ENCODE measurements around the gene LECT2. TPM values are rescaled to one million over a fixed set of nuclear protein-coding genes. Genes with fewer than 3 reads are reported as not detected.

The LECT2 gene
- total and polyA plus RNA-seq, 9 donors = 0.11 to 0.47 (median 0.27) TPM; not detected in 4

- Histone ChIP-seq H3K27me3 (ENCODE audit: control insufficient read depth, insufficient read depth, low read length) (peaks cover 26% of the 10 kb centered on the region), H3K27ac (ENCODE audit: low read length) (no peak overlapping the region), H3K9me3 (replicated peaks; ENCODE audit: control insufficient read depth, low read depth, low read length) (no peaks in the 10 kb centered on the region), H3K36me3 (ENCODE audit: control insufficient read depth, insufficient read depth, low read length) (no peaks in the 10 kb centered on the region), H3K4me1 (ENCODE audit: control insufficient read depth, insufficient read depth, low read length) (no peaks in the 10 kb centered on the region), H3K4me3 (ENCODE audit: low read length) (no peak overlapping the region)
- no peak for DNase-seq
- 78% methylated on average over 2 of the region's 4 CpGs for WGBS (ENCODE audit: insufficient coverage)
These were observed 40.8 kb downstream of the LECT2 start for GRCh38 chr5:135913713-135914626.

DNA sequence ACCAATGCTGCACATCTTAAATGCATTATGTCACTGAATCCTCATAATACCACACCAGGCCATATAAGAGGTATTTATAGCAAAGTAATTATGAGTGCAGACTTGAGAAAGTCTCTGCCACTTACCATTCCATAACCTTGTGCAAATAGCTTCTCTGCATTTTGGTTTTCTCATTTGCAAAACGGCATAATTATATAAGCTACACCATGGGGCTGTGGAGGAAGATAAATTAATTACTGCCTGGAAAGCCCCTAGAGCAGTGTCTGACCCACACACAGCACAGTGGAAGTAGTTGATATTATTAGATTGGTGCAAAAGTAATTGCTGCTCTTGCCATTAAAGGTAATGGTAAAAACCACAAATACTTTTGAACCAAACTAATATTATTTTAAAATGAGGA lies 49.6 kb downstream of the LECT2 start:
- Histone ChIP-seq H3K4me3 (ENCODE audit: low read length) (no peak overlapping the region), H3K27me3 (ENCODE audit: control insufficient read depth, insufficient read depth, low read length) (peaks cover 5% of the 10 kb centered on the region), H3K4me1 (ENCODE audit: control insufficient read depth, insufficient read depth, low read length) (no peaks in the 10 kb centered on the region), H3K36me3 (ENCODE audit: control insufficient read depth, insufficient read depth, low read length) (no peaks in the 10 kb centered on the region), H3K27ac (ENCODE audit: low read length) (no peak overlapping the region), H3K9me3 (replicated peaks; ENCODE audit: control insufficient read depth, low read depth, low read length) (no peaks in the 10 kb centered on the region)
- no peak for DNase-seq
- no CpG with 5 or more reads among the region's 1 CpG for WGBS (ENCODE audit: insufficient coverage)

DNA sequence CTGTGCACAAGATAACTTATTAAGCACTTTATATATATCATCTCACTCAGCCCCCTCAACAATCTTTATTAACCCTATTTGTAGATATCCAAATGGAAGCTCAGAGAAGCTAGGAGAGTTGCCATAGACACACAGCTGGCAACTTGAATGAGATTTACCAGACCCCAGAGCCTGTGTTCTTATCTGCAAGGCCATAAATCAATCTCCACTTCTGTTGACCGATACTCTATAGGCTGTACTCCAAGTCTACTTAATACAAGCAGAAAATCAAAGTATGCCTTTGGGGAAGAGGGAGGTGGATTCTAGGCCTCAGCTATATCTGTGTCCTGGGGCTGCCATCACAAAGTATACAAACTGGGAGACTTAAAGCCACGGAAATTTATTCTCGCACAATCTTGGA lies 53.1 kb downstream of the LECT2 start:
- Histone ChIP-seq H3K36me3 (ENCODE audit: control insufficient read depth, insufficient read depth, low read length) (no peaks in the 10 kb centered on the region), H3K4me1 (ENCODE audit: control insufficient read depth, insufficient read depth, low read length) (no peaks in the 10 kb centered on the region), H3K4me3 (ENCODE audit: low read length) (no peak overlapping the region), H3K9me3 (replicated peaks; ENCODE audit: control insufficient read depth, low read depth, low read length) (no peaks in the 10 kb centered on the region), H3K27me3 (ENCODE audit: control insufficient read depth, insufficient read depth, low read length) (peaks cover 8% of the 10 kb centered on the region), H3K27ac (ENCODE audit: low read length) (no peak overlapping the region)
- no CpG with 5 or more reads among the region's 3 CpGs for WGBS (ENCODE audit: insufficient coverage)
- no peak for DNase-seq

- H3K36me3 ChIP-seq (ENCODE audit: control insufficient read depth, insufficient read depth, low read length) = no peaks in the 10 kb centered on the region
- H3K27me3 ChIP-seq (ENCODE audit: control insufficient read depth, insufficient read depth, low read length) = peaks cover 8% of the 10 kb centered on the region
- WGBS (ENCODE audit: insufficient coverage) = no CpG with 5 or more reads among the region's 3 CpGs
These were observed 54.5 kb downstream of the LECT2 start for GRCh38 chr5:135900276-135900675.

DNA sequence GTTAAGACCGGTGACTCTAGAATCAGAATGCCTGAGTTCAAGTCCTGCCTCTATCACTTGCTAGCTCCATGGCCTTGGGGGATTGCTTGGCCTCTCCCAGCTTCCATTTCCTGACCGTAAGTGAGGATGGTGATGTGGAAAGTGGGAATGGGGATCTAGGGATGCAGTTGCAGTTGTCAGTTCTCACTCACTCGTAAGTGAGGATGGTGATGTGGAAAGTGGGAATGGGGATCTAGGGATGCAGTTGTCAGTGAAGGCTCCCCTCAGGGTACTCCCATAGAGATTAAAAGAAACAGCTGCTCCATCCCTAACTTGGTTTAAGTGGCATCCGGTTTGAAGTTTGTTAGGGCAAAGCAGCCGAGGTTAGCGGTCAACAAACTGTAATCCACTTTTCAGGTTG lies 56.1 kb downstream of the LECT2 start:
- H3K4me3 ChIP-seq (ENCODE audit: low read length) = no peak overlapping the region
- no peaks in the 10 kb centered on the region for H3K36me3 ChIP-seq (ENCODE audit: control insufficient read depth, insufficient read depth, low read length)
- H3K27ac ChIP-seq (ENCODE audit: low read length) = no peak overlapping the region
- H3K27me3 ChIP-seq (ENCODE audit: control insufficient read depth, insufficient read depth, low read length) = peaks cover 11% of the 10 kb centered on the region
- 70% methylated on average over 5 of the region's 6 CpGs for WGBS (ENCODE audit: insufficient coverage)
- DNase-seq = no peak
- H3K9me3 ChIP-seq (replicated peaks; ENCODE audit: control insufficient read depth, low read depth, low read length) = no peaks in the 10 kb centered on the region
- H3K4me1 ChIP-seq (ENCODE audit: control insufficient read depth, insufficient read depth, low read length) = no peaks in the 10 kb centered on the region

More at GRCh38 chr5:135900276-135900675, 54.5 kb downstream of the LECT2 start:
- Histone ChIP-seq H3K27ac (ENCODE audit: low read length) (no peak overlapping the region), H3K9me3 (replicated peaks; ENCODE audit: control insufficient read depth, low read depth, low read length) (no peaks in the 10 kb centered on the region), H3K4me1 (ENCODE audit: control insufficient read depth, insufficient read depth, low read length) (no peaks in the 10 kb centered on the region), H3K4me3 (ENCODE audit: low read length) (no peak overlapping the region)
- no peak for DNase-seq

Other genes with a start within 250 kb of the LECT2 start
- gene SLC25A48, start 120.3 kb downstream of the LECT2 start, total RNA-seq = 0.18 TPM
- 1 to 10 TPM in 1 of 8 donors, under 1 TPM in 7; 0.25 to 1.7 (median 0.50) TPM for gene SLC25A48, start 120.3 kb downstream of the LECT2 start, polyA plus RNA-seq (ENCODE audit: insufficient read depth in 1 of 8, insufficient read length in 8 of 8, low replicate concordance in 1 of 8)
- not detected for gene IL9, start 59.1 kb downstream of the LECT2 start, total RNA-seq
- gene IL9, start 59.1 kb downstream of the LECT2 start, polyA plus RNA-seq (ENCODE audit: insufficient read depth in 1 of 8, insufficient read length in 8 of 8, low replicate concordance in 1 of 8) = not detected
- 195 TPM for gene TGFBI, start 74.0 kb upstream of the LECT2 start, total RNA-seq
- 100 to 1,000 TPM; 164 to 351 (median 214) TPM for gene TGFBI, start 74.0 kb upstream of the LECT2 start, polyA plus RNA-seq (ENCODE audit: insufficient read depth in 1 of 8, insufficient read length in 8 of 8, low replicate concordance in 1 of 8)
- gene SMAD5, start 177.9 kb upstream of the LECT2 start, total RNA-seq = 61.8 TPM
- gene SMAD5, start 177.9 kb upstream of the LECT2 start, polyA plus RNA-seq (ENCODE audit: insufficient read depth in 1 of 8, insufficient read length in 8 of 8, low replicate concordance in 1 of 8) = 10 to 100 TPM; 27.9 to 55.0 (median 37.5) TPM
- 0.04 TPM for gene SMIM32, start 238.2 kb upstream of the LECT2 start, total RNA-seq
- 1 to 10 TPM in 1 of 8 donors, under 1 TPM in 6, not detected in 1; 0.09 to 1.7 (median 0.19) TPM for gene SMIM32, start 238.2 kb upstream of the LECT2 start, polyA plus RNA-seq (ENCODE audit: insufficient read depth in 1 of 8, insufficient read length in 8 of 8, low replicate concordance in 1 of 8)